Ectodermal cell (in vitro differentiated cells): Measurements from ENCODE around the gene PCBD2.

ENCODE experiments used
- H3K27ac ChIP-seq: 2 replicates; pipeline ENCODE4 v1.7.0; 2013; ENCODE audit warnings: mild to moderate bottlenecking, low read depth, low read length; ENCODE audit not compliant: insufficient read depth, poor library complexity, severe bottlenecking
- H3K27me3 ChIP-seq: 2 replicates; pipeline ENCODE4 v1.7.0; 2013; ENCODE audit warnings: mild to moderate bottlenecking, low read length; ENCODE audit not compliant: insufficient read depth, control insufficient read depth, poor library complexity, severe bottlenecking
- H3K36me3 ChIP-seq: one replicate; pipeline ENCODE4 v1.7.0; 2013; ENCODE audit warnings: low read length; ENCODE audit not compliant: control insufficient read depth, insufficient read depth
- H3K4me1 ChIP-seq: one replicate; pipeline ENCODE4 v1.7.0; 2013; ENCODE audit warnings: low read length; ENCODE audit not compliant: control insufficient read depth, insufficient read depth
- H3K4me3 ChIP-seq: 2 replicates; pipeline ENCODE4 v1.7.0; 2013; ENCODE audit warnings: low read depth, low read length, control low read depth; ENCODE audit not compliant: insufficient read depth
- H3K9me3 ChIP-seq: 2 replicates; pipeline ENCODE4 v1.7.0; 2013; ENCODE audit warnings: mild to moderate bottlenecking, low read length, moderate library complexity; ENCODE audit not compliant: control insufficient read depth
- WGBS, 2 experiments: methylation state at CpG; one replicate each; pipeline ENCODE4 v1.1.7; 2013; ENCODE audit warnings: missing lambda C conversion rate in 2 of 2; 5-methylcytosine and 5-hydroxymethylcytosine counted together

The PCBD2 gene

DNA sequence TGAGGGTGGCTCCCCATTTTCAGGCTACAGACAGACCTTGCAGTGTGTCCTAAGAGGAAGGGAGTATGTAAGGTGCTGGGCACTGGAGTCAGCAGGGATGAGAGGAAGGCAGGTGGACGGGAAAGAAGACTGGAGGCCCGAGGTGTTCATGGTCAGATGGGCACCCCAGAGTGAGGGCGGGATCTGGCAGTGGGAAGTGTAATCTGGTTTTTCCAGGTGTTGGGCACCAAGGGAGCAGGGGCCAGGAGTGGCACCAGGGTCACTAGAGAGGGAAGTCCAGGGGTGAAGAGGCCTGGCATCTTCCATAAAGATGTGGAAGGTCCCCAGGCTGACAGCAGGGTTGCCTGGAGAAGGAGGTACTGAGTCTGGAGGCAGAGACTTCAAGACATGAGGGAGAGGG, 99.4 kb downstream of the PCBD2 start:
- Histone ChIP-seq H3K4me3 (no peak overlapping the region), H3K9me3 (no peaks in the 10 kb centered on the region), H3K4me1 (no peaks in the 10 kb centered on the region), H3K27me3 (no peaks in the 10 kb centered on the region), H3K36me3 (no peaks in the 10 kb centered on the region), H3K27ac (no peak overlapping the region)
- WGBS, 2 experiments: 91 to 93% methylated on average over 3 of the region's 3 CpGs

DNA sequence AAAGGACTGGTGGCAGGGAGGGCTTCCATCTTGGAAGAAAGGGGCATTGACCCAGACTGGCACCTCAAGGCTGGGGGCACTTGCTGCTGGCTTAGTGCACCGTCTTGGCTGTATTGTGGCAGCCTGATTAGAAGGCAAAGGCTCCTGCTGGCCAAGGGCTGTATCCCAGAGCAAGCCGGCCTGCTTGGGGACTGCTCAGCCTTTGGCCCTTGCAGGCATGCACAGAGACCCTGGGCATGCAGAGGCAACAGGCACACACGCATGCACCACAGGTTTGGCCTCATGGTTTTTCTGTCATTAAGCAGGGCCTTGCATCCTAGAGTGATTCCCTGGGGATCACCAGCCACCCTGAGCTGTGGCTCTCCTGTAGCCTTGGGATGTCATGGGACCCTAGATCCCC, 100.1 kb downstream of the PCBD2 start:
- H3K27ac ChIP-seq: no peak overlapping the region
- no peaks in the 10 kb centered on the region for H3K36me3 ChIP-seq
- no peaks in the 10 kb centered on the region for H3K4me1 ChIP-seq
- no peak overlapping the region for H3K4me3 ChIP-seq
- no peaks in the 10 kb centered on the region for H3K9me3 ChIP-seq
- WGBS, 2 experiments: 91% methylated on average over 3 of the region's 3 CpGs
- H3K27me3 ChIP-seq: no peaks in the 10 kb centered on the region

DNA sequence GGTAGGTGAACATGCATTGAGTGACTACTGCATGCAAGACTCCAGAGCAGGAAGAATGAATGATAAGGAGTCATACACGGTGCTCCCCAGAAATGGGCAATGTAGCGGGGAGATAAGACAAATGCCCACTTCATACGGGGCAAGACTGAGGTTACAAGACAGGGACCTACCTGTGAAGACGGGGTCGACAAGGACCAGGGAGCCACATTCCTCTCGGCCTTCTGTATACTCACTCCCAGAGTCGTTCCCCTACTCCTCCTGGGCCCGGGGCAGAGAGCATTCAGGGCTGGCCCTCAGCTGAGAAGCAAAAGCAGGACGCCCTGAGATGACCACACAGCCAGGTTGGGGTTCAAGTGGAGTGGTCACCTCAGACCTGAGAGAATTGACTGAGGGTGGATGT, 102.4 kb downstream of the PCBD2 start:
- no peaks in the 10 kb centered on the region for H3K36me3 ChIP-seq
- no peak overlapping the region for H3K27ac ChIP-seq
- WGBS, 2 experiments: 92 to 93% methylated on average over 9 of the region's 9 CpGs

DNA sequence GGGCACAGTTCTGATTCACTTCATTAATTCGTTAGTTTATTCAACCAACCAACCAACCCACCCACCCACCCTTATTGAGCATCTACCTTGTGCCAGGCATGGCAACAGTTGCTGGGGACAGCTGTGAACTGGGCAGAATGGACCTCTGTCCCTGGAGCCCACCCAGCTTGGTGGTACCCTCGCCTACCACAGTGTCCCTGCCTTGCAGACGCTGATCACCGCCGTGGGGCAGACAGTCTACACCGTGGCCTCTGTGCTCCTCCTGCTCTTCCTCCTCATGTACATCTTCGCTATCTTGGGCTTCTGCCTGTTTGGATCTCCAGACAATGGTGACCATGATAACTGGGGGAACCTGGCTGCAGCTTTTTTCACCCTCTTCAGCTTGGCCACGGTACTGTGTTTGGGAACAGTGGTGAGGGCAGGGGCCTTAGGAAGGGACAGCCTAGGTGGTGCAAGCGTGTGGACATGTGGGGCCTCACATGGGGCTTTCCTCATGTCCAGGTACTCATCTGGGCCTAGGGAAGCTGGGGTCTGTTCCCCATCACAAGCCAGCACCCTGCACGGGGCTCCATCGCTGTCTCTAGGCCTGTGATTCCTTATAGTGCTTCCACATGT, 102.9 kb downstream of the PCBD2 start:
- H3K27ac ChIP-seq: no peak overlapping the region
- no peaks in the 10 kb centered on the region for H3K27me3 ChIP-seq
- H3K4me1 ChIP-seq: no peaks in the 10 kb centered on the region
- H3K36me3 ChIP-seq: no peaks in the 10 kb centered on the region
- H3K9me3 ChIP-seq: no peaks in the 10 kb centered on the region
- H3K4me3 ChIP-seq: no peak overlapping the region
- WGBS, 2 experiments: 82 to 84% methylated on average over 11 of the region's 11 CpGs

More for the DNA sequence above, 102.4 kb downstream of the PCBD2 start:
- Histone ChIP-seq H3K4me3 (no peak overlapping the region), H3K4me1 (no peaks in the 10 kb centered on the region), H3K9me3 (no peaks in the 10 kb centered on the region), H3K27me3 (no peaks in the 10 kb centered on the region)

DNA sequence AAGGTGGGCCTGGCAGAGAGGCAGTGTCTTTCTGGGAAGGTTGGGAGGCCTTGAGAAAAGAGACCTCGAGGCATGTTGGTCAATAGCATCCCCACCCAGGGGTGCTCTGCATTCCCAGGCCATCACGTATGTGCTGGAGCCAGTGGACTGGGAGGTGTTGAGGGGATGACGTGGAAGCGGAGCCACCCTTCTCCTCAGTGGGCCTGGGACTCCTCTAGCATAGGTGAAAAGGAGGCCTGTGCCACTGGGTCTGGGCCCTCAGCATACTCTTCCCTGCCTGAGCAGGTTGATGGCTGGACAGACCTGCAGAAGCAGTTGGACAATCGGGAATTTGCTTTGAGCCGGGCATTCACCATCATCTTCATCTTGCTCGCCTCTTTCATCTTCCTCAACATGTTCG, 103.6 kb downstream of the PCBD2 start:
- Histone ChIP-seq H3K4me1 (no peaks in the 10 kb centered on the region), H3K9me3 (no peaks in the 10 kb centered on the region), H3K4me3 (no peak overlapping the region), H3K36me3 (no peaks in the 10 kb centered on the region), H3K27ac (no peak overlapping the region), H3K27me3 (no peaks in the 10 kb centered on the region)
- 92% methylated on average over 8 of the region's 8 CpGs for WGBS, 2 experiments

DNA sequence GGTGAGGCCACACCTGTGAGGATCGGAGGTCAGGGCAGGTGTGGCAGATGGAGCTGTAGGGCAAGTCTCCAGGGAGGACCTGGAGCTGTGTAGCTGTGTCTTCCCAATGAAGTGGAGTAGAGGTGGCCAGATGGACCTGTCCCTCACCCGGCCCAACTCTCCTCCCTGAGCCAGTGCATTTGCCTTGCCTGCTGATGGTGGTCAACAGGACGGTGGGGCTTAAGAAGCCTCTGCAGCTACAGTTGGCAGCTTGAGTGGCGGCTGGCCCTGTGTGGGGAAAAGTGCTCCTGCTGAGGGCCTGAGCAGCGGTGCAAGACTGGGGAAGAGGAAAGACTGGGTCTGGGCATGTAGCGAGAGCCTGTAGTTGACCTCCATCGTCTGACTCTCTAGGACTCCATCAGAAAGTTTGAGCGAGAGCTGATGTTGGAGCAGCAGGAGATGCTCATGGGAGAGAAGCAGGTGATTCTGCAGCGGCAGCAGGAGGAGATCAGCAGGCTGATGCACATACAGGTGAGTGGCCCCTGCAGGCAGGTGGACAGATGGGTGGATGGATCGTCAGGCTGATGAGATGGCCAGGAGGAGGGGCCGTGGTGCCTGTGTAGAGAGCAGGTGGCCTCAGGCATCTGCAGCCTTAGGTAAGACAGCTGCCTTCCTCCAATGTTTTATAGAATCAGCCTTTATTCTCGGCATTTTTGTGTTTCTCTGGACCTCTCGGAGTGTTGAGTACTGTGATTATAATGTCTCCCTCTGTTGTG, 104.2 kb downstream of the PCBD2 start:
- H3K27me3 ChIP-seq: no peaks in the 10 kb centered on the region
- no peaks in the 10 kb centered on the region for H3K36me3 ChIP-seq
- 86 to 96% methylated on average over 12 to 13 of the region's 13 CpGs for WGBS, 2 experiments
- H3K27ac ChIP-seq: no peak overlapping the region
- no peak overlapping the region for H3K4me3 ChIP-seq
- H3K4me1 ChIP-seq: no peaks in the 10 kb centered on the region
- H3K9me3 ChIP-seq: no peaks in the 10 kb centered on the region

DNA sequence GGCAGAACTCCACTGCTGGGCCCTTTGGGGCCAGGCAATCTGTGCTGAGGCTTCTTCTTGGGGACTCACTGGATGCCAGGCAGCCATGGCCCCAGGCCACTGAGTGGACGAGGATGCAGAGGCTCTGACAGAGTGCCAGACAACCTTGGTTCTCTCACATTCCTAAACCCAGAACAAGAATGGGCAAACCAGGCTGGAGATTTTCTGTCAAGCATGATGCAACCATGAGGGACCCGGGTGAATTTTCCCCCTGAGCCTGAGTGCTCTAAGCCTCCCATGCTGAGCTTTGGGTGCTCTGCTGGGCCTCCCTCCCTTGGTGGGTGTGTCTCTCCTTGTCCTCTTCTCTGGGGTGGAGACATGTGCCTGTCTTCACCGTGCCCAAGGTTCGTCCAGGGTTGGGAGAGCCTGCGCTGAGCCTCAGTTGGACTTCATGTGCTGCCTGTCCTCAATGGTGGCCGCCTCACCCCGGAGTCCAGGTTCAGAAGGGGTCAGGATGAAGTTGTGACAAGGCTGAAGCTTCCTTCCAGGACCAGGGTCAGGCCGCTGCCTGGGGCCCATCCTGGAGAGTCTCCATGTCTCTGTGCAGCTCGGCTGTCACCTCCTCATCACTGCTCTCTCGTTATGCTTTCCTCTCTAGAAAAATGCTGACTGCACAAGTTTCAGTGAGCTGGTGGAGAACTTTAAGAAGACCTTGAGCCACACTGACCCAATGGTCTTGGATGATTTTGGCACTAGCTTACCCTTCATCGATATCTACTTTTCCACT, 105.0 kb downstream of the PCBD2 start:
- no peaks in the 10 kb centered on the region for H3K27me3 ChIP-seq
- H3K4me3 ChIP-seq: no peak overlapping the region
- H3K9me3 ChIP-seq: no peaks in the 10 kb centered on the region
- WGBS, 2 experiments: 95 to 96% methylated on average over 11 of the region's 11 CpGs
- H3K36me3 ChIP-seq: no peaks in the 10 kb centered on the region
- no peaks in the 10 kb centered on the region for H3K4me1 ChIP-seq
- H3K27ac ChIP-seq: no peak overlapping the region

DNA sequence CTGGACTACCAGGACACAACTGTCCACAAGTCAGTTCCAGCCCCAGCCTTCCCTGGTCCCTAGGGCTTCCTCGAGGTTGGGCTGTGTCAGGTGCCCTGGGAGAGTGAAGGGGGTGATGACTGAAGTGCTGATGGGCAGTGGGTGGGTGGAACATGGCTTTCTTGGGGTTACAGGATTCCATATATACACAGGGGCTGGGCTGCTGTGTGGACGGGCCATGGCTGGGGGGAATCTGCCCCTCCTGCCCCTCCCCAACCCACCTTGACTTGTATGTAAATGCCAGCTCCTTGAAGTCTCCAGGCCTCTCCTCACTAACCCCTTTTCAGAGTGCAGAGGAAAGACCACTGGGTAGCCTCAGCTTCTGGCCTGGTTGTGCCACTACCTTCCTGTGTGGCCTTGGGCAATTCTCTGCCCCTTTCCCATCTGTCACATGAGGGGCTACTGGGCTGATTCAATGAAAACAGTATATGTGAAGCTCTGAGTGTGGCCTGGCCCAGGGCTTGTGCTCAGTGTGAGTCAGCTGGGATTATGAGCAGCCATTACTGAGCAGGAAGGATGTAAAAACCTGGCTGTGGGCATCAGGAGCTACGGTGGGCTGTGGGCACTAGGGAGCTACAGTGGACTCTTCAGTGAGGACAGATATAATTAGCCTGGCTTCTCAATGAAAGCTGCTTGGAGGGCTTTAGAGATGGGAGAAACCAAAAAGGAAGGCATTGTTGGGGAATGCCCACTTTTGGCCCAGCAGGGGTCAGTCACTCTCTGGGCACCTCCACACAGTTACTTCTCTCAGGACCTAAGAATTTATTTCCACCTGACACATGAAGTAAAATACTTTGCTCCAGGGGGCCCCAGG, 105.8 kb downstream of the PCBD2 start:
- H3K4me1 ChIP-seq: no peaks in the 10 kb centered on the region
- WGBS, 2 experiments: 89 to 95% methylated on average over 3 of the region's 3 CpGs
- no peaks in the 10 kb centered on the region for H3K27me3 ChIP-seq
- H3K27ac ChIP-seq: no peak overlapping the region
- H3K36me3 ChIP-seq: no peaks in the 10 kb centered on the region
- no peak overlapping the region for H3K4me3 ChIP-seq
- no peaks in the 10 kb centered on the region for H3K9me3 ChIP-seq

DNA sequence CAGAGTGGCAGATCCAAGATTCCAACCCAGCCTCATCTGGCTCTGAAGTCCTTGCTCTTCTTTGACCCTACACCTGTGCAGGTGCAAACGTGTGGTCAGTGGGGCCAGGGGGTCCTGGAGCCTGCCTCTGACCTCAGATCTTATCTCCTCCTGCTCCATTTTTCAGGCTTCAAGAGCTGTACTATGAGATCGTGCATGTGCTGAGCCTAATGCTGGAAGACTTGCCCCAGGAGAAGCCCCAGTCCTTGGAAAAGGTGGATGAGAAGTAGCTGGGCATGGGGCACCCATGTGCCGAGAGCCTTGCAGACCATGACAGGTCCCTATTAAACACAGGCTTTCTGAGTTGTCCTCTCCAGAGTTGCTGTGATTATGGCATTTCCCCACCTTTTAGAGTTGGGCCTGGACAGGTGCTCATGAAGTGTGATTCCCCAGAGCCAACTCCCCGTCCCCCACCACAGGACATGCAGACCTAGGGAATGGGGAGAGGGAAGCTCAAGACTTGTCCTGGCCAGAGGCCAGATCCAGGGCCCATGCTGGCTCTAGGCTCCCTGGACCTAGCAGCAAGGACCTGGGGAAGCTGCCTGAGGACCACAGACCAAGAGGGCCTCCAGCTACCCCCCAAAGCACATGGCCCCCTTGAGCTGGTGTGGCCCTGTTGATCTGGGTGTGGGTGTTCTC, 106.6 kb downstream of the PCBD2 start:
- H3K27me3 ChIP-seq: no peaks in the 10 kb centered on the region
- 95 to 97% methylated on average over 4 of the region's 4 CpGs for WGBS, 2 experiments
- H3K36me3 ChIP-seq: no peaks in the 10 kb centered on the region
- no peak overlapping the region for H3K27ac ChIP-seq
- no peaks in the 10 kb centered on the region for H3K9me3 ChIP-seq
- H3K4me3 ChIP-seq: no peak overlapping the region
- H3K4me1 ChIP-seq: no peaks in the 10 kb centered on the region
